CD8-positive, alpha-beta memory T cell (primary cell): ENCODE measurements around the gene MIPOL1. TPM values are rescaled to one million over a fixed set of nuclear protein-coding genes. Genes with fewer than 3 reads are reported as not detected.
"Not testable (repeated sequence)": the region's sequence is repeated elsewhere in the genome, so short reads cannot be mapped to it uniquely, and the experiment has no call there.

Source experiments
- CTCF ChIA-PET: fragments of 350-600 bp; sonication (Branson Sonifier 250); formaldehyde crosslinking; loops from one replicate; lab custom pipeline; 2021; ENCODE audit warnings: antibody characterized with exemption; lab: Charles Lee
- POLR2A ChIA-PET: fragments of 350-600 bp; sonication (Branson Sonifier 250); formaldehyde crosslinking; loops from one replicate; lab custom pipeline; 2021; ENCODE audit warnings: antibody characterized with exemption; lab: Charles Lee
- DNase-seq, 5 donors: peaks; one replicate each; pipeline versions ENCODE4 v3.0.0 to v3.0.0-alpha.2; 2020 to 2022; ENCODE audit warnings: mixed read lengths in 1 of 5
- H3K27ac ChIP-seq: one replicate; pipeline ENCODE4 v1.7.0; 2013; ENCODE audit warnings: low read depth, mild to moderate bottlenecking, low read length, moderate library complexity
- H3K27me3 ChIP-seq: 2 replicates; pipeline ENCODE4 v1.7.0; 2013; ENCODE audit warnings: low read length, mild to moderate bottlenecking; ENCODE audit not compliant: insufficient read depth, poor library complexity, severe bottlenecking
- H3K36me3 ChIP-seq: 2 replicates; pipeline ENCODE4 v1.7.0; 2013; ENCODE audit warnings: mild to moderate bottlenecking, low read length, moderate library complexity; ENCODE audit not compliant: insufficient read depth
- H3K4me1 ChIP-seq: 2 replicates; pipeline ENCODE4 v1.7.0; 2013; ENCODE audit warnings: mild to moderate bottlenecking, low read length, moderate library complexity; ENCODE audit not compliant: insufficient read depth
- H3K4me3 ChIP-seq: 2 replicates; pipeline ENCODE4 v1.7.0; 2013; ENCODE audit warnings: mild to moderate bottlenecking, low read length
- H3K9me3 ChIP-seq: 2 replicates; pipeline ENCODE4 v1.7.0; 2013; ENCODE audit warnings: mild to moderate bottlenecking, low read length
- H3K27ac Mint-ChIP-seq, 8 donors: one replicate each; pipeline ENCODE4 v1.8.0; 2020 to 2021; ENCODE audit warnings: mixed read lengths in 8 of 8, mild to moderate bottlenecking in 6 of 8, inconsistent platforms in 3 of 8, moderate library complexity in 3 of 8
- H3K27me3 Mint-ChIP-seq, 2 donors: one replicate each; pipeline ENCODE4 v1.8.0; 2020 to 2021; ENCODE audit warnings: mixed read lengths in 2 of 2, mild to moderate bottlenecking in 1 of 2, moderate library complexity in 1 of 2
- H3K36me3 Mint-ChIP-seq, 3 donors: one replicate each; pipeline ENCODE4 v1.8.0; 2020 to 2021; ENCODE audit warnings: mixed read lengths in 3 of 3, inconsistent platforms in 1 of 3, mild to moderate bottlenecking in 1 of 3
- H3K4me1 Mint-ChIP-seq, 3 donors: one replicate each; pipeline ENCODE4 v1.8.0; 2020 to 2021; ENCODE audit warnings: mixed read lengths in 3 of 3, inconsistent platforms in 1 of 3, mild to moderate bottlenecking in 1 of 3
- H3K4me3 Mint-ChIP-seq, 7 donors: one replicate each; pipeline ENCODE4 v1.8.0; 2020 to 2021; ENCODE audit warnings: mixed read lengths in 7 of 7, mild to moderate bottlenecking in 6 of 7, moderate library complexity in 4 of 7, inconsistent platforms in 2 of 7
- H3K9me3 Mint-ChIP-seq, 5 donors: one replicate each; pipeline ENCODE4 v1.8.0; 2020 to 2022; ENCODE audit warnings: mixed read lengths in 5 of 5, mild to moderate bottlenecking in 3 of 5, moderate library complexity in 2 of 5, inconsistent platforms in 1 of 5
- polyA plus RNA-seq: library from polyadenylated mRNA; unstranded; fragments of 300-500 nt; fragmentation: Illumina TruSeq; gene quantifications from one replicate; pipeline ENCODE4 v1.2.3, GENCODE V29; 2021
- total RNA-seq, 2 experiments: library from RNA; stranded (reverse); gene quantifications; one replicate each; pipeline ENCODE4 v1.2.3, GENCODE V29; 2021

MIPOL1 gene
- total and polyA plus RNA-seq, 3 experiments from 2014 or later = not detected

- POLR2A ChIA-PET, H3K27ac ChIP-seq, H3K4me3 ChIP-seq, H3K4me3 Mint-ChIP-seq, H3K4me1 Mint-ChIP-seq, CTCF ChIA-PET, H3K9me3 ChIP-seq, H3K27me3 ChIP-seq, H3K4me1 ChIP-seq, H3K36me3 ChIP-seq, H3K27ac Mint-ChIP-seq, H3K36me3 Mint-ChIP-seq, H3K27me3 Mint-ChIP-seq, DNase-seq: not testable (repeated sequence)
- H3K9me3 Mint-ChIP-seq = peaks cover 0 to 23% (median 10%) of the 10 kb centered on the region in 5 donors
These were observed 8.0 kb upstream of the MIPOL1 start for GRCh38 chr14:37189733-37190132.

GRCh38 chr14:37194698-37195097, 3.0 kb upstream of the MIPOL1 start:
- H3K9me3 Mint-ChIP-seq = peaks cover 0 to 18% (median 10%) of the 10 kb centered on the region in 5 donors
- CTCF ChIA-PET = no interaction called here
- no peaks in the 10 kb centered on the region for H3K36me3 ChIP-seq

GRCh38 chr14:37195327-37195726, 2.4 kb upstream of the MIPOL1 start:
- ChIA-PET CTCF (no interaction called here), POLR2A (no interaction called here)
- no peak overlapping the region for H3K27ac Mint-ChIP-seq
- Histone ChIP-seq H3K4me3 (no peak overlapping the region), H3K36me3 (no peaks in the 10 kb centered on the region), H3K27me3 (no peaks in the 10 kb centered on the region), H3K27ac (no peak overlapping the region), H3K9me3 (no peaks in the 10 kb centered on the region), H3K4me1 (no peaks in the 10 kb centered on the region)
- peaks cover 3 to 14% (median 9%) of the 10 kb centered on the region in 3 donors for H3K4me1 Mint-ChIP-seq
- H3K27me3 Mint-ChIP-seq = peaks cover 3 to 7% of the 10 kb centered on the region in 2 donors
- H3K9me3 Mint-ChIP-seq = peaks cover 0 to 15% (median 10%) of the 10 kb centered on the region in 5 donors
- H3K4me3 Mint-ChIP-seq = no peak overlapping the region
- no peaks in the 10 kb centered on the region for H3K36me3 Mint-ChIP-seq
- DNase-seq = no peak

More at GRCh38 chr14:37194698-37195097, 3.0 kb upstream of the MIPOL1 start:
- Histone ChIP-seq H3K27ac (no peak overlapping the region), H3K4me3 (no peak overlapping the region), H3K9me3 (no peaks in the 10 kb centered on the region), H3K27me3 (no peaks in the 10 kb centered on the region), H3K4me1 (no peaks in the 10 kb centered on the region)
- Mint-ChIP-seq H3K27ac (no peak overlapping the region), H3K4me3 (no peak overlapping the region), H3K36me3 (no peaks in the 10 kb centered on the region), H3K4me1 (peaks cover 3 to 14% (median 9%) of the 10 kb centered on the region in 3 donors), H3K27me3 (peaks cover 3 to 7% of the 10 kb centered on the region in 2 donors)
- POLR2A ChIA-PET = no interaction called here
- DNase-seq = no peak

GRCh38 chr14:37196604-37197420, 925 bp upstream of the MIPOL1 start:
- peak overlapping the region in 1 of 7 donors; percentile 60 for H3K4me3 Mint-ChIP-seq
- Histone ChIP-seq H3K4me1 (no peaks in the 10 kb centered on the region), H3K27me3 (no peaks in the 10 kb centered on the region), H3K27ac (peak overlapping the region; percentile 72), H3K4me3 (no peak overlapping the region), H3K36me3 (no peaks in the 10 kb centered on the region), H3K9me3 (no peaks in the 10 kb centered on the region)
- H3K4me1 Mint-ChIP-seq = peaks cover 3 to 14% (median 9%) of the 10 kb centered on the region in 3 donors
- POLR2A ChIA-PET = no interaction called here
- peaks cover 0 to 10% (median 7%) of the 10 kb centered on the region in 5 donors for H3K9me3 Mint-ChIP-seq
- peak overlapping the region in 1 of 8 donors; percentile 39 for H3K27ac Mint-ChIP-seq
- H3K27me3 Mint-ChIP-seq = peaks cover 3 to 7% of the 10 kb centered on the region in 2 donors
- DNase-seq = no peak
- CTCF ChIA-PET = no interaction called here
- no peaks in the 10 kb centered on the region for H3K36me3 Mint-ChIP-seq

GRCh38 chr14:37198273-37198598, 499 bp downstream of the MIPOL1 start:
- Histone ChIP-seq H3K9me3 (no peaks in the 10 kb centered on the region), H3K27ac (peak overlapping the region; percentile 24), H3K36me3 (no peaks in the 10 kb centered on the region), H3K27me3 (no peaks in the 10 kb centered on the region), H3K4me3 (no peak overlapping the region), H3K4me1 (no peaks in the 10 kb centered on the region)
- CTCF ChIA-PET = no interaction called here
- no peak for DNase-seq
- no peak overlapping the region for H3K4me3 Mint-ChIP-seq
- no peaks in the 10 kb centered on the region for H3K36me3 Mint-ChIP-seq
- peaks cover 0 to 10% (median 3%) of the 10 kb centered on the region in 5 donors for H3K9me3 Mint-ChIP-seq
- H3K4me1 Mint-ChIP-seq = peaks cover 3 to 14% (median 9%) of the 10 kb centered on the region in 3 donors
- peaks cover 3 to 7% of the 10 kb centered on the region in 2 donors for H3K27me3 Mint-ChIP-seq
- POLR2A ChIA-PET = no interaction called here
- no peak overlapping the region for H3K27ac Mint-ChIP-seq

GRCh38 chr14:37198907-37199306, 1.2 kb downstream of the MIPOL1 start:
- Mint-ChIP-seq H3K27me3 (peaks cover 3 to 7% of the 10 kb centered on the region in 2 donors), H3K9me3 (peaks cover 0 to 10% (median 3%) of the 10 kb centered on the region in 5 donors), H3K36me3 (no peaks in the 10 kb centered on the region), H3K27ac (no peak overlapping the region), H3K4me3 (no peak overlapping the region), H3K4me1 (peaks cover 3 to 14% (median 9%) of the 10 kb centered on the region in 3 donors)
- Histone ChIP-seq H3K4me1 (no peaks in the 10 kb centered on the region), H3K36me3 (no peaks in the 10 kb centered on the region), H3K9me3 (no peaks in the 10 kb centered on the region), H3K27me3 (no peaks in the 10 kb centered on the region), H3K27ac (no peak overlapping the region), H3K4me3 (no peak overlapping the region)
- ChIA-PET CTCF (no interaction called here), POLR2A (no interaction called here)
- no peak for DNase-seq

- Mint-ChIP-seq H3K4me3 (no peak overlapping the region), H3K9me3 (peaks cover 0 to 13% (median 10%) of the 10 kb centered on the region in 5 donors), H3K27ac (no peak overlapping the region), H3K36me3 (no peaks in the 10 kb centered on the region), H3K4me1 (peaks cover 3 to 14% (median 9%) of the 10 kb centered on the region in 3 donors), H3K27me3 (peaks cover 3 to 7% of the 10 kb centered on the region in 2 donors)
- Histone ChIP-seq H3K4me1 (no peaks in the 10 kb centered on the region), H3K27ac (no peak overlapping the region), H3K36me3 (no peaks in the 10 kb centered on the region), H3K4me3 (no peak overlapping the region), H3K27me3 (no peaks in the 10 kb centered on the region), H3K9me3 (peaks cover 5% of the 10 kb centered on the region)
- POLR2A ChIA-PET = no interaction called here
- DNase-seq = no peak
- CTCF ChIA-PET = no interaction called here
These were observed 4.0 kb downstream of the MIPOL1 start for GRCh38 chr14:37201724-37202123.

- Mint-ChIP-seq H3K27ac (no peak overlapping the region), H3K4me1 (peaks cover 3 to 12% (median 8%) of the 10 kb centered on the region in 3 donors), H3K4me3 (no peak overlapping the region), H3K27me3 (peaks cover 3% of the 10 kb centered on the region in 2 donors), H3K9me3 (peaks cover 0 to 15% (median 10%) of the 10 kb centered on the region in 5 donors), H3K36me3 (no peaks in the 10 kb centered on the region)
- ChIA-PET CTCF (no interaction called here), POLR2A (no interaction called here)
- no peak overlapping the region for H3K4me3 ChIP-seq
- H3K27ac ChIP-seq = no peak overlapping the region
- no peak for DNase-seq
- H3K36me3 ChIP-seq = no peaks in the 10 kb centered on the region
- H3K4me1 ChIP-seq = no peaks in the 10 kb centered on the region
- H3K27me3 ChIP-seq = no peaks in the 10 kb centered on the region
- peaks cover 5% of the 10 kb centered on the region for H3K9me3 ChIP-seq
These were observed 4.5 kb downstream of the MIPOL1 start for GRCh38 chr14:37202265-37202664.
